GM06990 (cell line): ENCODE results near the gene ARHGEF17.

Experiments
- DNase-seq: peaks from one replicate; pipeline ENCODE4 v3.0.0-alpha.2; 2011; ENCODE audit not compliant: insufficient read length; ENCODE audit errors: extremely low read depth
- H3K27me3 ChIP-seq: replicated peaks from 2 replicates; pipeline ENCODE4 v1.6.0; 2011; ENCODE audit warnings: low read length; ENCODE audit not compliant: control insufficient read depth, insufficient read depth
- H3K36me3 ChIP-seq: 2 replicates; pipeline ENCODE4 v1.5.1; 2011; ENCODE audit warnings: low read length; ENCODE audit not compliant: control insufficient read depth, insufficient read depth
- H3K4me3 ChIP-seq: replicated peaks from 2 replicates; pipeline ENCODE4 v1.5.1; 2011; ENCODE audit warnings: low read depth, mild to moderate bottlenecking, control low read depth, low read length
- CTCF ChIP-seq: IDR thresholded peaks from 2 replicates; pipeline ENCODE4 v1.5.1; 2011; ENCODE audit warnings: low read length, control low read depth, mild to moderate bottlenecking, inconsistent platforms; ENCODE audit not compliant: insufficient read depth, poor library complexity, severe bottlenecking

Gene ARHGEF17

DNA sequence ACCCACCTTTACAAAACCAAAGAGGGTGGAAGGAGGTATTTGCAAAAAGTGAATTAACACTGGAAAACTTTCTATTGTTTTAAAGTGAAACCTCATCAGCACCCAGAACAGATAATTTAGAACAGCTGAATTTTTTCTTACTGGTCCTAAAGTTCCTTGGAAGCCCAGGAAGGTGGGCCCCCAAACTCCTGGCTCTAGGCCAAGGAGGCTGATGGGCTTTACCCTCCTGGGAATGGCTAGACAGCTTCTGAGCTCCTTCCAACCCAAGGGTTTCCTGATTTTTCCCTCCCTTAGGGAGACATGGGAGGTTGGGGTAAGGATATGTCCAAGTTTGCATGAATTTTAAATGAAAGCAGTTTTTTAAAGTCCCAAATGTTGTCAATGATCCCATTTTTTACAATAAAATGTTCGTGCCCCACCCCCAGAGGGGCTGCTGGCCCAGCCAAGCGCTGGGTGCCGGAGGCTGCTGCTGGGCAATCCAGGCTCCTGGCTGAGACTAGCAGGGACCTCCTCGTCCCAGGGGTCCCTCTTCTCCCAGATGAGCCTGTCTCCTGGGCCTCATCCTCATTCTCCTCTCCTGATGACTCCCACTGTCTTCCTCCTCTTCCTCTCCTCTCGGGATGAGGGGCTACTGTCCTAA lies 96.5 kb downstream of the ARHGEF17 start:
- H3K36me3 ChIP-seq: peaks cover 32% of the 10 kb centered on the region

GRCh38 chr11:73405146-73405510 lies 97.1 kb downstream of the ARHGEF17 start:
- Histone ChIP-seq H3K4me3 (no peak overlapping the region), H3K27me3 (no peaks in the 10 kb centered on the region), H3K36me3 (peaks cover 32% of the 10 kb centered on the region)
- no peak for DNase-seq
- TF ChIP-seq CTCF: no peak

More for the DNA sequence above, 96.5 kb downstream of the ARHGEF17 start:
- no peak for TF ChIP-seq CTCF
- no peak for DNase-seq
- Histone ChIP-seq H3K27me3 (no peaks in the 10 kb centered on the region), H3K4me3 (no peak overlapping the region)

DNA sequence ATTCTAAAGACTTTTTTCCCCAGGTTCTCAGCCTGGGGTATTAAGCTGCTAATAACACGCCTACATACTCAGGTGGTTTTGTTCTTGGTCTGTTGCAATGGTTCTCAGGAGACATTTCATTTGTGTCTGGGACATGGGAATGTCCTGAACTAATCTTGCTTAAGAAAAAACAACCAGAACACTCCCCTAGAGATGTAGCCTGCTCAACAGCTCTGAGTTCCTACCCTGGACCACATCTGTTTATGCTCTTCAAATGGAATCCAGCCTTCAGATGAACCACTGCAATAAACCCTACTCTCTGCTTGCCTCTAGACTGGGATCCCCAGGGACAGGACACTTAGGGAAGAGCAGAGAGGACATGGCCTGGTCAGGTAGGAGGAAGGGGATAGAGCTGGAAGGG lies 98.1 kb downstream of the ARHGEF17 start:
- H3K27me3 ChIP-seq: no peaks in the 10 kb centered on the region
- no peak for DNase-seq
- peaks cover 29% of the 10 kb centered on the region for H3K36me3 ChIP-seq
- TF ChIP-seq CTCF: no peak
- H3K4me3 ChIP-seq: no peak overlapping the region

DNA sequence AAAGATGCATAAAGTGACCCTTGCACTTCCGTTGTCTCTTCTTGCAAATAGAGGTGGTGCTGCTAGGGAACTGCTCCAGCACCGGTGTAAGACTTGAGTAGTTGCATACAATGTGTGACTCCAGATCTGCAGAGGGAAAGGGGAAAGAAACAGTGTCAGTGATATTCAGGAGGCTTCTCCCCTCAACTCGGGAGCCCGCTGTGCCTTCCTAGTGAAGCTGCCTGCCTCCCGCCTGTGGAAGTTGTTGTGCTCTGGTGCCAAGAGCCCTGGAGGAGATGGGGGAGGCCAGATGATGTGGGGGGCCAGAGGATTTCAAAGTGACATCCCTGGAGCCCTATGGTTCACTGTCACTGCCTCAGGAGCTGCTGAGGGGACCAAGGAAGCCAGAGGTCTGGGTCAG lies 98.5 kb downstream of the ARHGEF17 start:
- no peak for TF ChIP-seq CTCF
- Histone ChIP-seq H3K4me3 (no peak overlapping the region), H3K27me3 (no peaks in the 10 kb centered on the region), H3K36me3 (peaks cover 28% of the 10 kb centered on the region)
- no peak for DNase-seq

DNA sequence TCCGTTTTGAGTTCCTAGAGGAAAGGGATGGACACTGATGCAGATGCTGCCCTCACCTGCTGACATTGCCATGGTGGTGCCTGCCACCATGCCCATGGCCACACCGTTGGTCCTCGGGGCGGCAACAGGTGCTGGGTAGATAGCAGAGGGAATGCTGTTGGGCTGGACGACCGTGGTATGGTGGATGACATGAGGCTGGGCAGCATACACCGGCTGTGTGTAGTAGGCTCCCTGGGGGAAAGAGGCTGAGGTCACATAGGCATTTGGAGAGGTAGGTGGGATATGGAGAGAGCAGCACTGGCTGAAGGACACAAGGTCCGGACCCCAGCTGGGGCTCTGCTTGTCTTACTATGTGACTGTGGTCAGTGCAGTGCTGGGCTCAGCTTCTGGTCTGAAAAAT lies 101.4 kb downstream of the ARHGEF17 start:
- no peaks in the 10 kb centered on the region for H3K27me3 ChIP-seq
- no peak overlapping the region for H3K4me3 ChIP-seq
- H3K36me3 ChIP-seq: peaks cover 23% of the 10 kb centered on the region
- DNase-seq: no peak
- no peak for TF ChIP-seq CTCF

- DNase-seq: no peak
- H3K27me3 ChIP-seq: no peaks in the 10 kb centered on the region
- TF ChIP-seq CTCF: no peak
- H3K36me3 ChIP-seq: peaks cover 16% of the 10 kb centered on the region
- no peak overlapping the region for H3K4me3 ChIP-seq
Measured at GRCh38 chr11:73410627-73411026, 102.6 kb downstream of the ARHGEF17 start.
